Measurements from ENCODE around the gene ANO10. TPM values are rescaled to one million over a fixed set of nuclear protein-coding genes. Genes with fewer than 3 reads are reported as not detected.
"Not testable (repeated sequence)": the region's sequence is repeated elsewhere in the genome, so short reads cannot be mapped to it uniquely, and the experiment has no call there.

The ANO10 gene
- total and polyA plus RNA-seq, 4 donors, result 19.0 to 46.8 (median 32.0) TPM

DNA sequence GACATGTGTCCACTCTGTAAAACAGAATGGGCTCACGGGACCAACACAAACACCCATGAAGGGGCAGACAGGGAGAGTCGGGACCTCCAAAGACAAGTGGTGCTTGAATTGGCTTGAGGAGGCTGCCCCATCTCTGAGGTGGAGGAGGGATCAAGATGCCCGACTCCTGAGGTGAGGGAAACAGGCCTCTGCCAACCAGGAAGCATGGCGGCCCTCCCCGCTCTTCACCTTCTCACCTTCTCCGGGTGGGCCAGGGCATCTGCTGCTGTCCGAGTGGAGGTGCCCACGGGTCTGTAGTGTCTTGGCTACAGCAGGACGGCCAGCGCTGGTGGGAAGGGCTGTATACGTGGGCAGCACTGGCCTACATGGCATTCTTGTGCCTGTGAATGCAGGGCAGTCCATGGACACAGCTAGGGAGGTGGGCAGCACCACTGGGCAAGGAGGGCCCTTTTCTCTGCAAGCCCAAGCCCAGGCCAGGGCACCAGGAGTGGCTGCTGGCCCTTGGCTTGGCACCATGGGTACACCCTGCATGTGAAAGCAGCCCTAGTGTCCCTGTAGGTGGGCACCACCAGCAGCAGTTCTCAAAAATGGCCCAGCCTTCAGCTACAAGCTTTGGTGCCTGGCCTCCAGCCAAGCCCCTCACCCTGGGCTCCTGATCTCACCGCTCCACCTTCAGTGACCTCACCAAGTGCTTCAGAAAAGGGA lies 256.1 kb downstream of the ANO10 start:
- Histone ChIP-seq H3K27ac (ENCODE audit: low read depth in 1 of 2, low read length in 2 of 2) (no peak overlapping the region), H3K27me3 (ENCODE audit: control insufficient read depth in 1 of 2, insufficient read depth in 2 of 2, low read length in 1 of 2) (no peaks in the 10 kb centered on the region)
- intact Hi-C loops (cut with DNase I), result no loop called here

DNA sequence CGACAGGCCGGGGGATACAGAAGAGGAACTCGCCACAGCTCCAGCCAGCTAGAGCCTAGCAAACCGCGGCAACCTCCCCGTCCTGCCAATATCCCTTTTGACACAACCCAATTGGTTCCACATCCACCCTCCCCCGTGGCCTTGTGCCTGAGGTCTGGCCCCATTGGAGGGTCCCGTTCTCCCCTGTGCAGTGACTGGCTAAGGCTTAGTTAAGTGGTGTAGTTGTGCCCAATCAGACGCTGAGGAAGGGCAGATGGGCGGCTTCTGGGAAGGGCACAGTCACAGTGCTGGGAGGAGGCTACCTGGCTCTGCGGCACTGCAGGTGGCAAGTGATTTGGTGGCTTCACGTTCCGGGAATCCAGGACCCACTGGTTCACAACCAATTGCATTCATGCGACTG lies 256.9 kb downstream of the ANO10 start:
- no peaks in the 10 kb centered on the region for H3K36me3 ChIP-seq (ENCODE audit: control insufficient read depth in 1 of 2, insufficient read depth in 2 of 2, low read length in 1 of 2)
- intact Hi-C loops (cut with DNase I), result no loop called here
- DNase-seq (peak in 1 of 2 donors; percentile 22), ATAC-seq (ENCODE audit: low FRiP score) (no peak)
- no peaks in the 10 kb centered on the region for H3K9me3 ChIP-seq (ENCODE audit: control insufficient read depth, low read length)
- no peaks in the 10 kb centered on the region for H3K27me3 ChIP-seq (ENCODE audit: control insufficient read depth in 1 of 2, insufficient read depth in 2 of 2, low read length in 1 of 2)
- no peak overlapping the region for H3K27ac ChIP-seq (ENCODE audit: low read depth in 1 of 2, low read length in 2 of 2)
- WGBS, 2 donors, result 97 to 98% methylated on average over 14 of the region's 14 CpGs
- no peak overlapping the region for H3K4me3 ChIP-seq (ENCODE audit: low read length in 2 of 2)
- H3K4me1 ChIP-seq (ENCODE audit: control insufficient read depth in 1 of 2, insufficient read depth in 2 of 2, low read length in 2 of 2), result no peaks in the 10 kb centered on the region

More for the DNA sequence above, 256.1 kb downstream of the ANO10 start:
- DNase-seq (peak in 1 of 2 donors; percentile 30), ATAC-seq (ENCODE audit: low FRiP score) (no peak)
- no peaks in the 10 kb centered on the region for H3K36me3 ChIP-seq (ENCODE audit: control insufficient read depth in 1 of 2, insufficient read depth in 2 of 2, low read length in 1 of 2)
- H3K4me3 ChIP-seq (ENCODE audit: low read length in 2 of 2), result no peak overlapping the region
- 95% methylated on average over 12 of the region's 12 CpGs for WGBS, 2 donors
- H3K4me1 ChIP-seq (ENCODE audit: control insufficient read depth in 1 of 2, insufficient read depth in 2 of 2, low read length in 2 of 2), result no peaks in the 10 kb centered on the region
- no peaks in the 10 kb centered on the region for H3K9me3 ChIP-seq (ENCODE audit: control insufficient read depth, low read length)

DNA sequence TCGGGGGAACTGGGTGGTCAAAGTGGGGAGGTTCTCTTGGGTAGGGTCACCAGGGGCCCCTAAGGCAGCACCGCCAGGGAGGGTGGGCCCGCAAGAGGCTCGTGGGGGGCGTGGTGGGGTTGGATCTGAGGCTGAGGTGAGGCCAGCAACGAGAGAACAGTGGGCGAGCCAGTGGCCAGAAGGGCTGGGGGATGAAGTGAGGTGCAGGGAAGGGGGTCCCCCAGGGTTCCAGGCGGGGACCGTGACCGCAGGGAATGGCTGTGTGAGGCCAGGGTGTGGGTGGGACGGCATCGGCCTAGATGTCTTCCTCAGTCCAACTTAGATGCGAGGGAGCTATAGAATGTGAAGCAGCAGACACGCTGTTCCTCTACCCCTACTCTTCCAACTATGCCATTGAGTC lies 257.3 kb downstream of the ANO10 start:
- Histone ChIP-seq H3K27ac (ENCODE audit: low read depth in 1 of 2, low read length in 2 of 2) (no peak overlapping the region), H3K4me3 (ENCODE audit: low read length in 2 of 2) (no peak overlapping the region), H3K36me3 (ENCODE audit: control insufficient read depth in 1 of 2, insufficient read depth in 2 of 2, low read length in 1 of 2) (no peaks in the 10 kb centered on the region), H3K27me3 (ENCODE audit: control insufficient read depth in 1 of 2, insufficient read depth in 2 of 2, low read length in 1 of 2) (no peaks in the 10 kb centered on the region), H3K4me1 (ENCODE audit: control insufficient read depth in 1 of 2, insufficient read depth in 2 of 2, low read length in 2 of 2) (no peaks in the 10 kb centered on the region), H3K9me3 (ENCODE audit: control insufficient read depth, low read length) (no peaks in the 10 kb centered on the region)
- intact Hi-C loops (cut with DNase I), result no loop called here
- 96 to 98% methylated on average over 14 of the region's 14 CpGs for WGBS, 2 donors
- DNase-seq, result peak in 1 of 2 donors; percentile 24
- ATAC-seq (ENCODE audit: low FRiP score), result no peak

DNA sequence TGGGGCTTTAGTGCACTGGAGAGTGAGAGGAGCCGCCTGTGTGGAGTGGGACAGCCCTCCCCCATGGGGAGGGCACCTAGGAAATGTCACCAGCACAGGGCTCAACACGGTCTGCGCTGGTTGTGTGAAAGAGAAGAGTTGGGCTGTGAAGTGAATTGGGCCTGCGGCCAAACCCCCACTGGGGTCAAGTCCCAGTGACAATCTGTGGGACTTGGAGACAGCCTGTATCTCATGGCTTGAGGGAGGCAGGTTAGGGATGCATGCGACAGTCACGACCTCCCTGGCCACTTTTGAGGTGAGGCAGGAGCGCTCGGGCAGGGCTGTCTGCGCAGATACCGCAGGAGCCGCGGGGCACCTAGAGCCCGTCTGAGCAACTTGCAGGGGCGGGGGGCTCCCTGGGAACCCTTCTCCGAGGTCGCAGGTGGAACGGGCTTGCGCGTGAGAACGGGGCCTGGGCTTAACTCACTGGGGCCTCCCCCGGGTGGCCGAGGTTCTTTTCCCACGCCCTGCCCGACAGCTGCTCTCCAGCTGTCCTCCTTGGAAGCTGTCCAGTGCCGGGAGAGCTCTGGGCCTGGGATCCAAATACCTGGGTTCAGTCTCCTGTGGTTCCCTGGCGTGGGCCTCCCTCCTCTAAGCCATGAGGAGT lies 258.1 kb downstream of the ANO10 start:
- Histone ChIP-seq H3K4me3 (ENCODE audit: low read length in 2 of 2) (no peak overlapping the region), H3K27me3 (ENCODE audit: control insufficient read depth in 1 of 2, insufficient read depth in 2 of 2, low read length in 1 of 2) (no peaks in the 10 kb centered on the region), H3K9me3 (ENCODE audit: control insufficient read depth, low read length) (no peaks in the 10 kb centered on the region), H3K36me3 (ENCODE audit: control insufficient read depth in 1 of 2, insufficient read depth in 2 of 2, low read length in 1 of 2) (no peaks in the 10 kb centered on the region), H3K27ac (ENCODE audit: low read depth in 1 of 2, low read length in 2 of 2) (no peak overlapping the region), H3K4me1 (ENCODE audit: control insufficient read depth in 1 of 2, insufficient read depth in 2 of 2, low read length in 2 of 2) (no peaks in the 10 kb centered on the region)
- 83 to 88% methylated on average over 23 to 26 of the region's 26 CpGs for WGBS, 2 donors
- no peak for ATAC-seq (ENCODE audit: low FRiP score)
- peak in 1 of 2 donors; percentile 41 for DNase-seq
- intact Hi-C loops (cut with DNase I), result no loop called here

DNA sequence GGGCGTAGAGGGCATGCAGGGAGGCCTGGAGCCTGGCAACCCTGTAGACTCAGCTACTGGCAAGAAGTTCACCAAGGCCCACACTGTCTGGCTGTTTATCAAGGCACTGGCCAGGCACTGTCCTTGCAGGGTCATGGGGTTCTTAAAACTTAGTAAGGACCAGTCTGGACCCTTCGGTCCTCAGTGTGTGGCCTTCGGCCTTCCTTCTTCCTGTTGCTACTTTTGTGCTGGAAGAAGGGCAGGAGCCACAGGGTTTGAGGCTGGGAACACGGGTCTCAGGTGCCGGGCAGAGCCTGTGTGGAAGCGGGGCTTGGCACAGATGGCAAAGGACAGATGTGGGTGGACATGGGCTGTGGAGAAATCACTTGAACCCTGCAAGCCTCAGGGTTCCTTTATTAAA lies 258.9 kb downstream of the ANO10 start:
- peak in 1 of 2 donors; percentile 9 for DNase-seq
- intact Hi-C loops (cut with DNase I), result no loop called here
- no peak overlapping the region for H3K27ac ChIP-seq (ENCODE audit: low read depth in 1 of 2, low read length in 2 of 2)
- no peaks in the 10 kb centered on the region for H3K27me3 ChIP-seq (ENCODE audit: control insufficient read depth in 1 of 2, insufficient read depth in 2 of 2, low read length in 1 of 2)
- H3K4me1 ChIP-seq (ENCODE audit: control insufficient read depth in 1 of 2, insufficient read depth in 2 of 2, low read length in 2 of 2), result no peaks in the 10 kb centered on the region
- no peaks in the 10 kb centered on the region for H3K9me3 ChIP-seq (ENCODE audit: control insufficient read depth, low read length)
- no peak overlapping the region for H3K4me3 ChIP-seq (ENCODE audit: low read length in 2 of 2)
- H3K36me3 ChIP-seq (ENCODE audit: control insufficient read depth in 1 of 2, insufficient read depth in 2 of 2, low read length in 1 of 2), result no peaks in the 10 kb centered on the region
- no peak for ATAC-seq (ENCODE audit: low FRiP score)
- 95 to 96% methylated on average over 6 of the region's 6 CpGs for WGBS, 2 donors

DNA sequence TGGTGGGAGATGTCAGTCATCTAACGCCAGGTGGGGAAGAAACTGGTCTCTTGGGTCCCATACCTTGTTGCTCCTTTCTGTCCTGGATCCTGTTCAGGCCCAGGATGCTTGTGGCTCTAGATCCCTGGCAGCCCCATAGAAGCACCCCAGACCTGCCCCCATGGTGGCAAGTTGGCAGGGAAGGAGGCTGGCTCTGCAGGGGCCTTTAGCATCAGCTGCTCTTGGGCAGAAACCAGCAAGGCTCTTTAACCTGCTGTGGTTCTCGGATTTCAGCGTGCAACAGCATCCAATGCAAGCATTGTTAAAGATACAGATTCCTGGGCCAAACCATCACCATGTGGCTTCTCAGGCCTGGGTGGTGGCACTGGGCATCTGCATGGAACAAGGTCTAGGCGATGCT lies 259.6 kb downstream of the ANO10 start:
- ATAC-seq (ENCODE audit: low FRiP score) (no peak), DNase-seq (peak in 1 of 2 donors; percentile 6)
- Histone ChIP-seq H3K9me3 (ENCODE audit: control insufficient read depth, low read length) (no peaks in the 10 kb centered on the region), H3K36me3 (ENCODE audit: control insufficient read depth in 1 of 2, insufficient read depth in 2 of 2, low read length in 1 of 2) (no peaks in the 10 kb centered on the region), H3K4me3 (ENCODE audit: low read length in 2 of 2) (no peak overlapping the region), H3K27ac (ENCODE audit: low read depth in 1 of 2, low read length in 2 of 2) (no peak overlapping the region), H3K27me3 (ENCODE audit: control insufficient read depth in 1 of 2, insufficient read depth in 2 of 2, low read length in 1 of 2) (no peaks in the 10 kb centered on the region), H3K4me1 (ENCODE audit: control insufficient read depth in 1 of 2, insufficient read depth in 2 of 2, low read length in 2 of 2) (no peaks in the 10 kb centered on the region)
- intact Hi-C loops (cut with DNase I), result no loop called here
- WGBS, 2 donors, result 94% methylated on average over 4 of the region's 4 CpGs

DNA sequence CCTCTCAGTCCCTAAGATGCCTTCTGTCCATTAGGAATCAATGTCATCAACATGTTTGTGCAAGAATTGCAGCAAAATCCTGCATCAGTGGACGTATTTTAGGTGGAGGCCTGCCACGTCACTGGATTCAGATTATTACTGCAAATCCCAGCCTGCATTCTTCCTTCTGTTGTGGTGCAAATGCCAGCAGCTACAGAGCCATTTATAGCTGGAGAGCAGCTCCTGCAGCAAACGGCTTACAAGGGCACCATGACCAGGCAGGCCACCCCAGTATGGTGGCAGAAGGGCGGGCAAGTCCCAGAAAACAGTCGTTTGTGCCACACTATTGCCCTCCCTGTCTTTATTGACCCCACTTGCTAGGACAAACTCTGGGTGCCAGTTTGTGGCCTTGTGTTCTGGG lies 260.7 kb downstream of the ANO10 start:
- intact Hi-C loops (cut with DNase I), result no loop called here
- ATAC-seq (ENCODE audit: low FRiP score) (no peak), DNase-seq (peak in 1 of 2 donors; percentile 25)
- Histone ChIP-seq H3K27ac (ENCODE audit: low read depth in 1 of 2, low read length in 2 of 2) (no peak overlapping the region), H3K9me3 (ENCODE audit: control insufficient read depth, low read length) (no peaks in the 10 kb centered on the region), H3K36me3 (ENCODE audit: control insufficient read depth in 1 of 2, insufficient read depth in 2 of 2, low read length in 1 of 2) (no peaks in the 10 kb centered on the region), H3K4me3 (ENCODE audit: low read length in 2 of 2) (no peak overlapping the region), H3K27me3 (ENCODE audit: control insufficient read depth in 1 of 2, insufficient read depth in 2 of 2, low read length in 1 of 2) (no peaks in the 10 kb centered on the region), H3K4me1 (ENCODE audit: control insufficient read depth in 1 of 2, insufficient read depth in 2 of 2, low read length in 2 of 2) (no peaks in the 10 kb centered on the region)
- 40 to 44% methylated on average over 5 of the region's 5 CpGs for WGBS, 2 donors

DNA sequence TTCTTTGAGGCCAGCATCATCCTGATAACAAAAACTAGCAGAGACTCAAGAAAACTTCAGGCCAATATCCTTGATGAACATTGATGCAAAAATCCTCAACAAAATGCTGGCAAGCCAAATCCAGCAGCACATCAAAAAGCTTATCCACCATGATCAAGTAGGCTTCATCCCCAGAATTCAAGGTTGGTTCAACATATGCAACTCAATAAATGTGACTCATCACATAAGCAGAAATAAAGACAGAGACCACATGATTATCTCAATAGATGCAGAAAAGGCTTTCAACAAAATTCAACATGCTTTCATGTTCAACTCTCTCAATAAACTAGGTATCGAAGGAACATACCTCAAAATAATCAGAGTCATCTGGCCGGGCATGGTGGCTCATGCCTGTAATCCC lies 265.8 kb downstream of the ANO10 start:
- intact Hi-C loops (cut with DNase I); H3K27me3 ChIP-seq (ENCODE audit: control insufficient read depth in 1 of 2, insufficient read depth in 2 of 2, low read length in 1 of 2); H3K27ac ChIP-seq (ENCODE audit: low read depth in 1 of 2, low read length in 2 of 2); H3K36me3 ChIP-seq (ENCODE audit: control insufficient read depth in 1 of 2, insufficient read depth in 2 of 2, low read length in 1 of 2); H3K4me3 ChIP-seq (ENCODE audit: low read length in 2 of 2); H3K9me3 ChIP-seq (ENCODE audit: control insufficient read depth, low read length); ATAC-seq (ENCODE audit: low FRiP score); DNase-seq; H3K4me1 ChIP-seq (ENCODE audit: control insufficient read depth in 1 of 2, insufficient read depth in 2 of 2, low read length in 2 of 2): not testable (repeated sequence)
- 98% methylated on average over 2 of the region's 2 CpGs for WGBS, 2 donors

Data from aorta (tissue), 5 donors.